ENCODE results near the gene ARFGAP1.

GRCh38 chr20:63261795-63262528, 10.7 kb upstream of the ARFGAP1 start:
- no peak for TF ChIP-seq E2F4 (CRISPR knock-in tag; IDR thresholded peaks at IDR 0.05; ENCODE audit: borderline replicate concordance, low read depth)
- TF ChIP-seq E2F5 (CRISPR knock-in tag; IDR thresholded peaks at IDR 0.05): no peak
- TF ChIP-seq ARID4B (CRISPR knock-in tag; IDR thresholded peaks at IDR 0.05; ENCODE audit: borderline replicate concordance): no peak
- TF ChIP-seq SP1 (CRISPR knock-in tag; conservative IDR thresholded peaks at IDR 0.05): no peak
- TF ChIP-seq CTCF (IDR thresholded peaks at IDR 0.05): no peak
- TF ChIP-seq CREM (CRISPR knock-in tag; IDR thresholded peaks at IDR 0.05): no peak
- TF ChIP-seq E2F1 (CRISPR knock-in tag; IDR thresholded peaks at IDR 0.05): no peak
- no peak for TF ChIP-seq KAT7 (CRISPR knock-in tag; IDR thresholded peaks at IDR 0.05; ENCODE audit: borderline replicate concordance)
- TF ChIP-seq TP53 (CRISPR knock-in tag; IDR thresholded peaks at IDR 0.05): no peak
- TF ChIP-seq NR3C1 (CRISPR knock-in tag; conservative IDR thresholded peaks at IDR 0.05; ENCODE audit: low read depth): no peak
